Small intestine (tissue), 7 donors: ENCODE measurements around the gene WWTR1. TPM values are rescaled to one million over a fixed set of nuclear protein-coding genes. Genes with fewer than 3 reads are reported as not detected.

Experiments used
- DNase-seq, 2 donors: peaks; one replicate each; pipeline versions ENCODE4 v3.0.0 to v3.0.0-alpha.2; 2013
- FAIRE-seq: peaks from 2 replicates; lab custom pipeline; 2012; peaks lifted over from hg19 to GRCh38; lab: Jason Lieb, UNC
- H3K27ac ChIP-seq, 3 donors: one replicate each; pipeline ENCODE4 v1.5.1; 2013; ENCODE audit warnings: low read length in 2 of 3, mild to moderate bottlenecking in 2 of 3, control low read depth in 1 of 3, inconsistent platforms in 1 of 3, low read depth in 1 of 3, moderate library complexity in 1 of 3
- H3K27me3 ChIP-seq, 3 donors: one replicate each; pipeline ENCODE4 v1.6.1; 2013; ENCODE audit warnings: low read length in 3 of 3, inconsistent platforms in 1 of 3; ENCODE audit not compliant: control insufficient read depth in 3 of 3, insufficient read depth in 3 of 3
- H3K36me3 ChIP-seq, 3 donors: one replicate each; pipeline ENCODE4 v1.6.1; 2013; ENCODE audit warnings: low read length in 3 of 3, inconsistent platforms in 1 of 3, low read depth in 1 of 3, mild to moderate bottlenecking in 1 of 3, moderate library complexity in 1 of 3; ENCODE audit not compliant: control insufficient read depth in 3 of 3, insufficient read depth in 2 of 3
- H3K4me1 ChIP-seq, 3 donors: one replicate each; pipeline ENCODE4 v1.6.1; 2013; ENCODE audit warnings: low read length in 2 of 3, inconsistent platforms in 1 of 3, low read depth in 1 of 3, mild to moderate bottlenecking in 1 of 3, moderate library complexity in 1 of 3; ENCODE audit not compliant: control insufficient read depth in 3 of 3, insufficient read depth in 2 of 3
- H3K4me3 ChIP-seq, 3 donors: one replicate each; pipeline ENCODE4 v1.5.1; 2013; ENCODE audit warnings: low read length in 3 of 3, control low read depth in 1 of 3, inconsistent platforms in 1 of 3, low read depth in 1 of 3, mild to moderate bottlenecking in 1 of 3, moderate library complexity in 1 of 3
- H3K9me3 ChIP-seq, 2 donors: one replicate each; pipeline ENCODE4 v1.6.1; 2013; ENCODE audit warnings: low read depth in 1 of 2, low read length in 1 of 2; ENCODE audit not compliant: control insufficient read depth in 2 of 2, insufficient read depth in 1 of 2
- WGBS, 3 donors: extraction: QIAGEN DNeasy Blood & Tissue Kit; methylation state at CpG; one replicate each; pipeline ENCODE4 v1.1.7; 2013; 5-methylcytosine and 5-hydroxymethylcytosine counted together
- polyA plus RNA-seq, 4 donors: library from polyadenylated mRNA; stranded (reverse) in 3 of 4; unstranded in 1 of 4; fragments of 200-250 nt in 3 of 4; fragments of 120-200 nt in 1 of 4; gene quantifications; one replicate each; pipeline versions ENCODE4 v1.2.1 to v1.2.3, GENCODE V29; 2013
- donor health status: healthy with polysubstance abuse.
- donor health status: control.
- donor health status: control.
- donor health status: Bipolar disorder and iron deficiency.
- donor health status: healthy.

Gene WWTR1
- polyA plus RNA-seq, 4 donors: 2.0 to 27.3 (median 15.0) TPM

GRCh38 chr3:149512073-149512782 lies 145.6 kb downstream of the WWTR1 start:
- Histone ChIP-seq H3K36me3 (peaks cover 0 to 2% (median 0%) of the 10 kb centered on the region in 3 donors), H3K4me3 (peak overlapping the region in 1 of 3 donors; percentile 4), H3K4me1 (no peaks in the 10 kb centered on the region), H3K27me3 (no peaks in the 10 kb centered on the region), H3K27ac (no peak overlapping the region), H3K9me3 (no peaks in the 10 kb centered on the region)
- peak; percentile 63 to 72 for DNase-seq
- 11 to 16% (median 13%) methylated on average over 9 of the region's 9 CpGs for whole genome bisulfite sequencing, 3 donors
- FAIRE-seq: no peak

GRCh38 chr3:149511040-149511626 lies 146.7 kb downstream of the WWTR1 start:
- Histone ChIP-seq H3K4me3 (no peak overlapping the region), H3K36me3 (peaks cover 0 to 2% (median 0%) of the 10 kb centered on the region in 3 donors), H3K9me3 (no peaks in the 10 kb centered on the region), H3K27ac (no peak overlapping the region), H3K4me1 (no peaks in the 10 kb centered on the region), H3K27me3 (no peaks in the 10 kb centered on the region)
- FAIRE-seq (no peak), DNase-seq (no peak)
- 61 to 78% (median 75%) methylated on average over 3 of the region's 3 CpGs for WGBS, 3 donors

GRCh38 chr3:149510480-149510879 lies 147.3 kb downstream of the WWTR1 start:
- Histone ChIP-seq H3K4me3 (no peak overlapping the region), H3K27me3 (no peaks in the 10 kb centered on the region), H3K27ac (no peak overlapping the region), H3K36me3 (no peaks in the 10 kb centered on the region), H3K4me1 (no peaks in the 10 kb centered on the region), H3K9me3 (no peaks in the 10 kb centered on the region)
- DNase-seq: no peak
- no peak for FAIRE-seq
- WGBS, 3 donors: 78 to 91% (median 87%) methylated on average over 3 of the region's 3 CpGs

GRCh38 chr3:149509526-149509925 lies 148.3 kb downstream of the WWTR1 start:
- WGBS, 3 donors: 79 to 89% (median 88%) methylated on average over 3 of the region's 3 CpGs
- Histone ChIP-seq H3K4me3 (no peak overlapping the region), H3K27ac (no peak overlapping the region), H3K9me3 (no peaks in the 10 kb centered on the region), H3K4me1 (no peaks in the 10 kb centered on the region), H3K36me3 (no peaks in the 10 kb centered on the region), H3K27me3 (no peaks in the 10 kb centered on the region)
- DNase-seq: no peak
- no peak for FAIRE-seq

- Histone ChIP-seq H3K27me3 (no peaks in the 10 kb centered on the region), H3K9me3 (no peaks in the 10 kb centered on the region), H3K4me1 (no peaks in the 10 kb centered on the region), H3K36me3 (peaks cover 0 to 2% (median 0%) of the 10 kb centered on the region in 3 donors), H3K27ac (no peak overlapping the region), H3K4me3 (no peak overlapping the region)
- DNase-seq (no peak), FAIRE-seq (no peak)
- 53 to 64% (median 55%) methylated on average over 14 of the region's 14 CpGs for WGBS, 3 donors
Measured at GRCh38 chr3:149507491-149508324, 150.1 kb downstream of the WWTR1 start.

GRCh38 chr3:149506965-149507364 lies 150.9 kb downstream of the WWTR1 start:
- no peak for DNase-seq
- Histone ChIP-seq H3K27ac (no peak overlapping the region), H3K4me3 (no peak overlapping the region), H3K9me3 (no peaks in the 10 kb centered on the region), H3K27me3 (no peaks in the 10 kb centered on the region), H3K4me1 (no peaks in the 10 kb centered on the region), H3K36me3 (peaks cover 0 to 6% (median 0%) of the 10 kb centered on the region in 3 donors)
- no peak for FAIRE-seq
- 49 to 55% (median 52%) methylated on average over 2 of the region's 2 CpGs for WGBS, 3 donors

GRCh38 chr3:149506540-149506939 lies 151.3 kb downstream of the WWTR1 start:
- no peak for FAIRE-seq
- WGBS, 3 donors: 59 to 93% (median 72%) methylated on average over 1 of the region's 1 CpG
- H3K9me3 ChIP-seq: no peaks in the 10 kb centered on the region

GRCh38 chr3:149502438-149502837 lies 155.4 kb downstream of the WWTR1 start:
- FAIRE-seq (no peak), DNase-seq (no peak)
- Histone ChIP-seq H3K27ac (no peak overlapping the region), H3K4me1 (no peaks in the 10 kb centered on the region), H3K36me3 (peaks cover 0 to 22% (median 4%) of the 10 kb centered on the region in 3 donors), H3K27me3 (no peaks in the 10 kb centered on the region), H3K4me3 (no peak overlapping the region), H3K9me3 (no peaks in the 10 kb centered on the region)
- 72 to 84% (median 81%) methylated on average over 3 of the region's 3 CpGs for WGBS, 3 donors

More at GRCh38 chr3:149506540-149506939, 151.3 kb downstream of the WWTR1 start:
- Histone ChIP-seq H3K36me3 (peaks cover 0 to 9% (median 0%) of the 10 kb centered on the region in 3 donors), H3K27ac (no peak overlapping the region), H3K4me1 (no peaks in the 10 kb centered on the region), H3K4me3 (no peak overlapping the region), H3K27me3 (no peaks in the 10 kb centered on the region)
- no peak for DNase-seq
